ENCODE results near the gene PTDSS2.
"Not testable (repeated sequence)": the region's sequence is repeated elsewhere in the genome, so short reads cannot be mapped to it uniquely, and the experiment has no call there.

The PTDSS2 gene

GRCh38 chr11:461626-462025 lies 11.5 kb downstream of the PTDSS2 start:
- no peaks in the 10 kb centered on the region for H3K9me3 Mint-ChIP-seq
- H3K27me3 Mint-ChIP-seq: no peaks in the 10 kb centered on the region
- peaks cover 14% of the 10 kb centered on the region for H3K4me1 Mint-ChIP-seq (ENCODE audit: low read depth)
- peaks cover 23% of the 10 kb centered on the region for H3K36me3 Mint-ChIP-seq (ENCODE audit: low read depth)
- H3K4me3 Mint-ChIP-seq: no peak overlapping the region
- H3K27ac Mint-ChIP-seq: no peak overlapping the region

- Mint-ChIP-seq H3K9me3 (no peaks in the 10 kb centered on the region), H3K27me3 (no peaks in the 10 kb centered on the region), H3K4me3 (no peak overlapping the region), H3K27ac (no peak overlapping the region), H3K36me3 (ENCODE audit: low read depth) (peaks cover 19% of the 10 kb centered on the region), H3K4me1 (ENCODE audit: low read depth) (peaks cover 7% of the 10 kb centered on the region)
Observed at GRCh38 chr11:462107-462890, 12.2 kb downstream of the PTDSS2 start.

GRCh38 chr11:464316-464715 lies 14.2 kb downstream of the PTDSS2 start:
- no peaks in the 10 kb centered on the region for H3K9me3 Mint-ChIP-seq
- no peaks in the 10 kb centered on the region for H3K4me1 Mint-ChIP-seq (ENCODE audit: low read depth)
- H3K27ac Mint-ChIP-seq: no peak overlapping the region
- no peaks in the 10 kb centered on the region for H3K27me3 Mint-ChIP-seq
- H3K36me3 Mint-ChIP-seq (ENCODE audit: low read depth): peaks cover 17% of the 10 kb centered on the region
- no peak overlapping the region for H3K4me3 Mint-ChIP-seq

- Mint-ChIP-seq H3K4me1 (ENCODE audit: low read depth) (no peaks in the 10 kb centered on the region), H3K9me3 (no peaks in the 10 kb centered on the region), H3K27ac (no peak overlapping the region), H3K4me3 (no peak overlapping the region), H3K27me3 (no peaks in the 10 kb centered on the region), H3K36me3 (ENCODE audit: low read depth) (peaks cover 11% of the 10 kb centered on the region)
Observed at GRCh38 chr11:465896-466530, 15.9 kb downstream of the PTDSS2 start.

DNA sequence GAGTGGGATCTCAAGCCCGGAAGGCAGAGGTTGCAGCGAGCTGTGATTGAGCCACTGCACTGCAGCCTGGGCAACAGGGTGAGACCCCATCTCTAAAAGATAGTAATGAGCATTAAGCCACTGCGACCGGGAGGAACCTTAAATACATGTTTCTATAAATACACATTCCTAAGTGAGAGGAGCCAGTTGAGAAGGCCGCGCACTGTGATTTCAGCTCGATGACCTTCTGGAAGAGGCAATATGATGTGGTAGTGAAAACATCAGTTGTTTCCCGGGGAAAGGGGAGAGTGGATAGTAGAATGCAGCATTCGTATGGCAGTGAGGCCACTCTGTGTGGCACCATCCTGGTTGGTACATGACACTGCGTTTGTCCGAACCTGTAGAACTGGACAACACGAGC lies 18.0 kb downstream of the PTDSS2 start:
- no peaks in the 10 kb centered on the region for H3K4me1 Mint-ChIP-seq (ENCODE audit: low read depth)
- no peaks in the 10 kb centered on the region for H3K9me3 Mint-ChIP-seq
- H3K4me3 Mint-ChIP-seq: no peak overlapping the region
- H3K27me3 Mint-ChIP-seq: no peaks in the 10 kb centered on the region
- no peak overlapping the region for H3K27ac Mint-ChIP-seq
- H3K36me3 Mint-ChIP-seq (ENCODE audit: low read depth): peaks cover 11% of the 10 kb centered on the region

DNA sequence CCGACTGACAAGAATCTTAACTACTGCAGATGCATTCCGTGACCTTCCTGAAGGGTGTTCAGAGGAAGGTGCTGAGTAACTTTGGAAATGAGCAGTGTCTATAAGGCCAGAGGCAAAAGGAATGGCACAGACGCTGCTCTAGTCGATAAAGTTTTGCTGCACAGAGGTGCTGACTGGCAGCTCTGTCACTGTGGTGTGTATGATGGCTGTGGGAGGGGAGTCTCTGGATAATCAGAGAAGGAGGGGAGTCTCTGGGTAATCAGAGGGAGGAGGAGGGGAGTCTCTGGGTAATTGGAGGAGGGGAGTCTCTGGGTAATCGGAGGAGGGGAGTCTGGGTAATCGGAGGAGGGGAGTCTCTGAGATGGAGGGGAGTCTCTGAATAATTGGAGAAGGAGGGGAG lies 18.4 kb downstream of the PTDSS2 start:
- no peaks in the 10 kb centered on the region for H3K27me3 Mint-ChIP-seq
- no peaks in the 10 kb centered on the region for H3K9me3 Mint-ChIP-seq
- H3K4me1 Mint-ChIP-seq (ENCODE audit: low read depth): no peaks in the 10 kb centered on the region
- H3K36me3 Mint-ChIP-seq (ENCODE audit: low read depth): peaks cover 11% of the 10 kb centered on the region
- no peak overlapping the region for H3K27ac Mint-ChIP-seq
- H3K4me3 Mint-ChIP-seq: no peak overlapping the region

GRCh38 chr11:469026-469683 lies 19.1 kb downstream of the PTDSS2 start:
- not testable (repeated sequence) for H3K27ac Mint-ChIP-seq; H3K9me3 Mint-ChIP-seq; H3K27me3 Mint-ChIP-seq; H3K4me3 Mint-ChIP-seq; H3K4me1 Mint-ChIP-seq (ENCODE audit: low read depth)
- peaks cover 11% of the 10 kb centered on the region for H3K36me3 Mint-ChIP-seq (ENCODE audit: low read depth)

DNA sequence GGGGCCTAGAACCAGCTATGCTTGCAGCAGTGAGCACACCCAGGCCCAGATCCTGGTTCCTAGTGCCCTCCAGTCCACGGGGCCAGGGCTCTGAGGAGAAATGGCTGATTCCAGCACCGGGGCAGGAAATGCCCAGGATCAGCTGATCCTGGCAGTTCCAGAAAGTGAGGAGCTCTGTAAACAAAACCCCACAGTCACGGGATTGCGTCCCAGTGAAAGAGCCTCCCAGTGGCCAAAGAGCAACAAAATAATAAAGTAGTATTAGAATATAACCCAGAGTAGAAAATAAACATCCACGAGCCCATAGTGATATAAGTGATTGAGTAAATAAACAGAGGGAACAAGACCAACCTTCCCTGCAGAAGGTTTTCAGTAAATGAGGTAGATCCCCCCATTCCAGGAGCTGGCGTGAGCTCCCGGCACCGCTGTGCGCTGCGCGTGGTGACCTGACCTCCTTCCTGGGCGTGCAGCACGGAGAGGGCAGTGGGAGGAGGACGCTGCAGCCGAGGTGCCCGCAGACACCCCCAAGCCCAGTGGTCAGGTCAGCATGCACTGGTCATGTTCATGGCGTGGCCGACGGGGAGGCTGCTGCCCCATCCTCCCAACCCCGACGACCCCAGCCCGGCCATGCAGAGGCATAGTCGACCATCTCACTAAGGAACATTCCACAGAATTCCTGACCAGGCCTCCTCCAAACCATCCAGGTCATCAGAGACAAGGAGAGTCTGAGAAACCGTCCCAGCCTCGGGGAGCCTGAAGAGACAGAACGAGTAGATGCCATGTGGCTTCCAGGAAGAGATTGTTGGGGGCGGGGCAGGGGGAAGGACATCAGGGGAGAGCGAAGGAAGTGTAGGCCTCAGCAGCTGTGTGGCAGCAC lies 19.8 kb downstream of the PTDSS2 start:
- H3K4me3 Mint-ChIP-seq: no peak overlapping the region
- no peaks in the 10 kb centered on the region for H3K27me3 Mint-ChIP-seq
- H3K36me3 Mint-ChIP-seq (ENCODE audit: low read depth): peaks cover 11% of the 10 kb centered on the region
- no peak overlapping the region for H3K27ac Mint-ChIP-seq
- H3K4me1 Mint-ChIP-seq (ENCODE audit: low read depth): no peaks in the 10 kb centered on the region
- no peaks in the 10 kb centered on the region for H3K9me3 Mint-ChIP-seq

- Mint-ChIP-seq H3K36me3 (ENCODE audit: low read depth) (peaks cover 3% of the 10 kb centered on the region), H3K4me1 (ENCODE audit: low read depth) (no peaks in the 10 kb centered on the region), H3K27me3 (no peaks in the 10 kb centered on the region), H3K27ac (no peak overlapping the region), H3K9me3 (no peaks in the 10 kb centered on the region), H3K4me3 (no peak overlapping the region)
Observed at GRCh38 chr11:471468-472145, 21.5 kb downstream of the PTDSS2 start.

GRCh38 chr11:472272-472671 lies 22.2 kb downstream of the PTDSS2 start:
- Mint-ChIP-seq H3K4me1 (ENCODE audit: low read depth) (no peaks in the 10 kb centered on the region), H3K9me3 (no peaks in the 10 kb centered on the region), H3K27me3 (no peaks in the 10 kb centered on the region), H3K36me3 (ENCODE audit: low read depth) (no peaks in the 10 kb centered on the region), H3K27ac (no peak overlapping the region), H3K4me3 (no peak overlapping the region)

DNA sequence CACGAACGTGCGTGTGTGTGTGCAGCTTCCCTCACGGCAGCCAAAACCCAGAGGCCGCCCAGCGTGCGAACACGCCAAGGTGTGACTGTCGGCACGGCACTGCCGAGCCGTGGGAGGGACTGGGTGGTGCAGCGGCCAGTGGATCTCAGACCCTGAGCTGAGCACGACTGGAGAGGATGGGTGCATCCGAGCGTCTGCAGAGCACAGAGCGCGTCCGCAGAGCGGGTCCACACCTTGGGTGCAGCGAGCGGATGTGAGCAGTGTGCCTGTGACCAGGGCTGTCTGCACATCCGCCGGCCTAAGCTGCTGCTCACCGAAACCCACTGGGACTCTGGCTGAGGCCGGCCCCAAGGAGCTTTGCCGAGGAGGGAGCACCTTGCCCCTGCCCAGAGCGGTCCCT lies 22.7 kb downstream of the PTDSS2 start:
- no peak overlapping the region for H3K4me3 Mint-ChIP-seq
- no peaks in the 10 kb centered on the region for H3K4me1 Mint-ChIP-seq (ENCODE audit: low read depth)
- no peaks in the 10 kb centered on the region for H3K36me3 Mint-ChIP-seq (ENCODE audit: low read depth)
- no peak overlapping the region for H3K27ac Mint-ChIP-seq
- H3K27me3 Mint-ChIP-seq: no peaks in the 10 kb centered on the region
- no peaks in the 10 kb centered on the region for H3K9me3 Mint-ChIP-seq

DNA sequence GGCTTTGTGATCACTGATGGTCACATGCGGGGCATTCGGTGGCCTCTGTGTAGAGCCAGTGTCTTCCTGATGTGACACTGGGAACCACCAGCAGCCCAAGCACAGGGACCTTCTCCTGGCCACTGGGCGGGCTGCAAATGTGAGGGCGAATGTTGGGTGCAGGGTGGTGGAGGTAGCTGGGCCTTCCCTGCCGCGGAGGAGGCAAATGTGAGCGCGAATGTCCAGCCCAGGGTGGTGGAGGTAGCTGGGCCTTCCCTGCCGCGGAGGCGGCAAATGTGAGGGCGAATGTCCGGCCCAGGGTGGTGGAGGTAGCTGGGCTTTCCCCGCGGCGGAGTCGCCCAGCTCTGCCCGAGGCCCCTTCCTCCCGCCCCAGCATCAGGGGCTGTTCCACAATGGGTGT lies 23.3 kb downstream of the PTDSS2 start:
- H3K4me3 Mint-ChIP-seq: no peak overlapping the region
- H3K27me3 Mint-ChIP-seq: no peaks in the 10 kb centered on the region
- H3K36me3 Mint-ChIP-seq (ENCODE audit: low read depth): no peaks in the 10 kb centered on the region
- no peaks in the 10 kb centered on the region for H3K9me3 Mint-ChIP-seq
- no peak overlapping the region for H3K27ac Mint-ChIP-seq
- no peaks in the 10 kb centered on the region for H3K4me1 Mint-ChIP-seq (ENCODE audit: low read depth)

DNA sequence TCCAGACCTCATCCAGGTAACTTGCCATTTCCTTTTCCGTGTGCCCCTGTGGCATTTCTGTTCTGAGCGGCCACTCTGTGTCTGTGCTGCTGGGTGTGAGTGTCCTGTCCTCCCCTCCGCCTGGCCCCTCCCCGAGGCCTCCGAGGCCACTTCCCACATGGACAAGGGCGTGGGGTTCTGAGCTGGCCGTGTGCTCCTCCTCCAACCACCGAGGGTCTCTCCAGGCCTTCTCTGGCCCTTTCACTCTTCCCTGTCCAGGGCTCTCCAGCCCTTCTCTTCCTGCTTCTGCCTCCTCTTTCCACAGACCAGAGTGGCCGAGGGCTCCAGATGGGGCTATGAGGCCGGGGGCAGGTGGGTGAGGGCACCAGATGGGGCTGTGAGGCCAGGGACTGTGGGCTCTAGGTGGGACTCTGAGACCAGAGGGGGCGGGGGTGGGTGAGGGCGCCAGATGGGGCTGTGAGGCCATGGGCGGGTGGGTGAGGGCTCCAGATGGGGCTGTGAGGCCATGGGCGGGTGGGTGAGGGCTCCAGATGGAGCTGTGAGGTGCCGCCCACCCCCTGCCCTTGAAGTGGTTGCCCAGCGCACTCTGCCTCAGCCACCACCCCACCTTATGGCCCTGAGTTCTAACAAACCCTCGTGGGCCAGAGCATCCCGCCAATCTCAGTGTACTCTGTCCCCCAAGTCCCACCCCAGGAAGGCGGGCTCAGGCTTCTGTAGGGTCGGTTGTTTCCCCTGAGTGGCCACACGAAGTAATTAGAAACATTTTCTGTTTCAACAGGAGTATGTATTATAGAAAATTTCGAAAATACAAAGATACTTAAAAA lies 24.1 kb downstream of the PTDSS2 start:
- H3K9me3 Mint-ChIP-seq: no peaks in the 10 kb centered on the region
- no peak overlapping the region for H3K27ac Mint-ChIP-seq
- H3K36me3 Mint-ChIP-seq (ENCODE audit: low read depth): no peaks in the 10 kb centered on the region
- no peaks in the 10 kb centered on the region for H3K4me1 Mint-ChIP-seq (ENCODE audit: low read depth)
- no peak overlapping the region for H3K4me3 Mint-ChIP-seq
- no peaks in the 10 kb centered on the region for H3K27me3 Mint-ChIP-seq

Data from stimulated activated naive CD8-positive, alpha-beta T cell treated with anti-CD3 and anti-CD28 coated beads, Interleukin-15, Interleukin-2, amounts not matched to agents 100 ng/mL and 50 ng/mL, for 24 hours (primary cell).